K562 (cell line): ENCODE data around the gene M6PR. TPM values are rescaled to one million over a fixed set of nuclear protein-coding genes. Genes with fewer than 3 reads are reported as not detected.

ENCODE experiments used
- ATAC-seq: fragments of 200-7000 bp; cut with Tn5 transposase; 3 replicates; pipeline ENCODE4 v1.9.1; 2020; ENCODE audit warnings: moderate library complexity
- BruUV-seq: library from RNA; stranded (reverse); fragments of 400-500 nt; replicated peaks from 2 replicates; lab custom pipeline; 2021; lab: Mats Ljungman, UMichigan
- CTCF ChIA-PET: fragments of 300-600 bp; formaldehyde crosslinking; extraction: SDS; loops from one replicate; lab custom pipeline; 2021; ENCODE audit warnings: low intra/inter-chr PET ratio; lab: Yijun Ruan, JAX
- POLR2A ChIA-PET: fragments of 300-600, 350-650 bp; sonication (Branson Sonifier 250); formaldehyde crosslinking; extraction: SDS; loops from one replicate; lab custom pipeline; 2021; ENCODE audit warnings: antibody characterized with exemption, inconsistent platforms; lab: Yijun Ruan, JAX
- DNase-seq, 4 experiments: peaks; one replicate each; pipeline versions ENCODE4 v3.0.0 to v3.0.0-alpha.2; 2011 to 2018; ENCODE audit warnings: low spot score in 3 of 4, mixed read lengths in 3 of 4; ENCODE audit errors: extremely low read depth in 1 of 4
- FAIRE-seq: peaks from 2 replicates; lab custom pipeline; 2011; peaks lifted over from hg19 to GRCh38; lab: Jason Lieb, UNC
- H2AFZ ChIP-seq: 2 replicates; pipeline ENCODE4 v1.6.0; 2011; ENCODE audit warnings: low read depth, low read length, control low read depth, inconsistent platforms
- H3K27ac ChIP-seq: fragments of 200-600 bp; 3 replicates; pipeline ENCODE4 v1.8.0; 2011; ENCODE audit warnings: low read depth, mild to moderate bottlenecking, control low read depth, inconsistent platforms, low read length, moderate library complexity, mixed read lengths; ENCODE audit errors: extremely low read depth
- H3K27me3 ChIP-seq, 2 experiments: fragments of 300-600 bp in 1 of 2; 2 replicates in 1 of 2; 3 replicates in 1 of 2; pipeline versions ENCODE4 v1.6.0 to v1.8.0; 2011; ENCODE audit warnings: inconsistent platforms in 2 of 2, low read length in 2 of 2, mild to moderate bottlenecking in 1 of 2, mixed read lengths in 1 of 2, moderate library complexity in 1 of 2; ENCODE audit not compliant: control insufficient read depth in 2 of 2, insufficient read depth in 2 of 2
- H3K36me3 ChIP-seq: fragments of 300-600 bp; 3 replicates; pipeline ENCODE4 v1.8.0; 2011; ENCODE audit warnings: mild to moderate bottlenecking, low read length, inconsistent platforms; ENCODE audit not compliant: control insufficient read depth, insufficient read depth
- H3K4me1 ChIP-seq, 2 experiments: fragments of 200-600 bp in 1 of 2; replicated peaks in 1 of 2; 2 replicates in 1 of 2; 3 replicates in 1 of 2; pipeline versions ENCODE4 v1.5.1 to v1.8.0; 2011; ENCODE audit warnings: inconsistent platforms in 2 of 2, low read length in 2 of 2, mild to moderate bottlenecking in 1 of 2, mixed read lengths in 1 of 2, moderate library complexity in 1 of 2; ENCODE audit not compliant: control insufficient read depth in 2 of 2, insufficient read depth in 2 of 2
- H3K4me2 ChIP-seq: 2 replicates; pipeline ENCODE4 v1.6.1; 2011; ENCODE audit warnings: low read length, control low read depth, inconsistent platforms, mixed read lengths; ENCODE audit not compliant: insufficient read depth
- H3K4me3 ChIP-seq: fragments of 200-600 bp; sonication (generic), shearing (Covaris generic); 2 replicates; pipeline ENCODE4 v1.5.1; 2016; ENCODE audit warnings: control low read depth, inconsistent platforms
- H3K79me2 ChIP-seq: fragments of 200-600 bp; 3 replicates; pipeline ENCODE4 v1.8.0; 2011; ENCODE audit warnings: low read length, inconsistent platforms; ENCODE audit not compliant: control insufficient read depth, insufficient read depth
- H3K9ac ChIP-seq, 2 experiments: 2 replicates each; pipeline versions ENCODE4 v1.6.0 to v1.6.1; 2011; ENCODE audit warnings: low read depth in 2 of 2, low read length in 2 of 2, control low read depth in 1 of 2, inconsistent platforms in 1 of 2, mild to moderate bottlenecking in 1 of 2, mixed read lengths in 1 of 2; ENCODE audit not compliant: insufficient read depth in 1 of 2
- H3K9me1 ChIP-seq: one replicate; pipeline ENCODE4 v1.6.0; 2011; ENCODE audit warnings: inconsistent platforms, mild to moderate bottlenecking, low read length, moderate library complexity; ENCODE audit not compliant: control insufficient read depth, insufficient read depth
- H3K9me3 ChIP-seq: replicated peaks from 2 replicates; pipeline ENCODE4 v1.5.1; 2011; ENCODE audit warnings: low read depth, low read length, inconsistent platforms; ENCODE audit not compliant: control insufficient read depth, insufficient read depth
- H4K20me1 ChIP-seq: replicated peaks from 2 replicates; pipeline ENCODE4 v1.6.1; 2011; ENCODE audit warnings: low read length, inconsistent platforms, mixed read lengths; ENCODE audit not compliant: control insufficient read depth, insufficient read depth
- EP300 ChIP-seq: IDR thresholded peaks from 2 replicates; pipeline ENCODE4 v1.6.1; 2012; ENCODE audit warnings: low read length, improper control_type of control experiment
- HNRNPH1 ChIP-seq: fragments of 200-400 bp; formaldehyde crosslinking; optimal IDR thresholded peaks from 2 replicates; pipeline ENCODE3; 2017; ENCODE audit warnings: low read depth, mild to moderate bottlenecking, low read length, moderate library complexity
- NUFIP1 ChIP-seq: fragments of 450-650 bp; IDR thresholded peaks from 2 replicates; pipeline ENCODE4 v1.6.1; 2018; ENCODE audit not compliant: partially characterized antibody
- TAL1 ChIP-seq: fragments of 450-650 bp; IDR thresholded peaks from 2 replicates; pipeline ENCODE4 v1.6.1; 2016; ENCODE audit warnings: mild to moderate bottlenecking
- WGBS: fragments of 100-300 bp; shearing (Covaris generic); methylation state at CpG from one replicate; pipeline ENCODE4 v1.1.6; 2016; ENCODE audit warnings: low coverage, mixed read lengths; ENCODE audit not compliant: insufficient coverage; ENCODE audit errors: missing lambda C conversion rate; 5-methylcytosine and 5-hydroxymethylcytosine counted together
- in situ Hi-C: fragments of 300-500 bp; cut with MboI; formaldehyde crosslinking; loops from 4 replicates; pipeline ENCODE4 v1.15.0; 2018; ENCODE audit warnings: inconsistent platforms, mixed read lengths
- intact Hi-C: fragments of 100-400 bp; cut with micrococcal nuclease; formaldehyde crosslinking; loops from 2 replicates; pipeline ENCODE4 v1.14.2; 2022
- polyA plus RNA-seq, 8 experiments: library from polyadenylated mRNA; depleted of rRNA in 4 of 8; stranded (reverse) in 5 of 8; unstranded in 3 of 8; fragments of >200 nt; fragmentation: Nextera tagmentation in 2 of 8; fragmentation: Illumina TruSeq in 1 of 8; extraction: Ambion mirVana in 2 of 8; extraction: Trizol in 1 of 8; gene quantifications; 2 replicates each; pipeline versions ENCODE4 v1.2.1 to v1.2.3, GENCODE V29; 2011 to 2014; ENCODE audit warnings: inconsistent platforms in 1 of 8, missing spikeins in 1 of 8
- total RNA-seq, 7 experiments: library from RNA; depleted of rRNA in 6 of 7; stranded (reverse); fragments of >200 nt in 6 of 7; fragmentation: Illumina TruSeq in 2 of 7; extraction: Trizol in 2 of 7; gene quantifications; 2 replicates each; pipeline versions ENCODE4 v1.2.1 to v1.2.3, GENCODE V29; 2011 to 2021; ENCODE audit warnings: low replicate concordance in 1 of 7
- TF ChIP-seq, protein P1 (sequence below), 2 experiments: fragments of 450-650 bp in 1 of 2; sonication (generic) in 1 of 2; formaldehyde crosslinking in 1 of 2; IDR thresholded peaks; 2 replicates each; pipeline versions ENCODE4 v1.7.1 to v1.9.0; 2016 to 2022; ENCODE audit warnings: inconsistent platforms in 1 of 2, mild to moderate bottlenecking in 1 of 2, missing genetic modification reagents in 1 of 2

M6PR gene
- total and polyA plus RNA-seq, 9 of the 15 experiments (the other 6 are each of a cell fraction or from before 2014, with no cell fraction given), result 78.6 to 159 (median 112) TPM

DNA sequence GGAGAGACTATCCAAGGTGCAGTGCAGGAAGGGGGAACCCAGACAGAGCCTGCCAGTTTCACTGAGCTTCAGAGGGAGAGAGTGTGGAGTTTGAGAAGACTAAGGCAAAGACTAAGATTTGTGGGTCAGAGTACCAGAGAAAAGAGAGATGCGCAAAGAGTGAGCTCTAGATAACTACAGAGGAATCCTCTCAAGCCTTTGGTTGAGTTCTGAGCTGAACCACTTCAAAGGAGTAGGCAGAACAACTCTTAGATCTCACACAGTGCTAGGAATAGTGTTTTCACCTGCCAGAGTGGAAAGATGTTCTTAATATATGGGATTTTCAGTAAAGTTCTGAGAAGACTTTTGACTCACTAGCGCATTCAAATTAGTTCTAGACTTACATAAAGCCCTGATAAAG, 10.7 kb upstream of the M6PR start:
- H2AFZ ChIP-seq, result no peak overlapping the region
- no peaks in the 10 kb centered on the region for H3K9me1 ChIP-seq
- H3K4me3 ChIP-seq, result no peak overlapping the region
- no peaks in the 10 kb centered on the region for H3K79me2 ChIP-seq
- peaks cover 3 to 5% of the 10 kb centered on the region in 2 experiments; a peak in 3 of 5 replicates for H3K4me1 ChIP-seq
- H3K27ac ChIP-seq, result no peak overlapping the region
- intact Hi-C loops (no loop called here), in situ Hi-C loops (no loop called here)
- ATAC-seq (no peak), DNase-seq (no peak), FAIRE-seq (no peak)
- no TSS peak for BruUV-seq
- CTCF ChIA-PET, result no interaction called here
- no peaks in the 10 kb centered on the region for H3K36me3 ChIP-seq
- H3K9me3 ChIP-seq, result no peaks in the 10 kb centered on the region
- 89% methylated on average over 2 of the region's 2 CpGs for WGBS
- no peak overlapping the region for H3K9ac ChIP-seq
- no peak overlapping the region for H3K4me2 ChIP-seq
- POLR2A ChIA-PET, result interaction anchor here (0.6 to 1.0 kb wide), 2 partner anchors 9 to 10 kb away, joined by 3 to 4 read pairs; partner anchors contain the start of gene M6PR
- no peaks in the 10 kb centered on the region for H3K27me3 ChIP-seq
- no peaks in the 10 kb centered on the region for H4K20me1 ChIP-seq
- TF ChIP-seq, protein P1, sequence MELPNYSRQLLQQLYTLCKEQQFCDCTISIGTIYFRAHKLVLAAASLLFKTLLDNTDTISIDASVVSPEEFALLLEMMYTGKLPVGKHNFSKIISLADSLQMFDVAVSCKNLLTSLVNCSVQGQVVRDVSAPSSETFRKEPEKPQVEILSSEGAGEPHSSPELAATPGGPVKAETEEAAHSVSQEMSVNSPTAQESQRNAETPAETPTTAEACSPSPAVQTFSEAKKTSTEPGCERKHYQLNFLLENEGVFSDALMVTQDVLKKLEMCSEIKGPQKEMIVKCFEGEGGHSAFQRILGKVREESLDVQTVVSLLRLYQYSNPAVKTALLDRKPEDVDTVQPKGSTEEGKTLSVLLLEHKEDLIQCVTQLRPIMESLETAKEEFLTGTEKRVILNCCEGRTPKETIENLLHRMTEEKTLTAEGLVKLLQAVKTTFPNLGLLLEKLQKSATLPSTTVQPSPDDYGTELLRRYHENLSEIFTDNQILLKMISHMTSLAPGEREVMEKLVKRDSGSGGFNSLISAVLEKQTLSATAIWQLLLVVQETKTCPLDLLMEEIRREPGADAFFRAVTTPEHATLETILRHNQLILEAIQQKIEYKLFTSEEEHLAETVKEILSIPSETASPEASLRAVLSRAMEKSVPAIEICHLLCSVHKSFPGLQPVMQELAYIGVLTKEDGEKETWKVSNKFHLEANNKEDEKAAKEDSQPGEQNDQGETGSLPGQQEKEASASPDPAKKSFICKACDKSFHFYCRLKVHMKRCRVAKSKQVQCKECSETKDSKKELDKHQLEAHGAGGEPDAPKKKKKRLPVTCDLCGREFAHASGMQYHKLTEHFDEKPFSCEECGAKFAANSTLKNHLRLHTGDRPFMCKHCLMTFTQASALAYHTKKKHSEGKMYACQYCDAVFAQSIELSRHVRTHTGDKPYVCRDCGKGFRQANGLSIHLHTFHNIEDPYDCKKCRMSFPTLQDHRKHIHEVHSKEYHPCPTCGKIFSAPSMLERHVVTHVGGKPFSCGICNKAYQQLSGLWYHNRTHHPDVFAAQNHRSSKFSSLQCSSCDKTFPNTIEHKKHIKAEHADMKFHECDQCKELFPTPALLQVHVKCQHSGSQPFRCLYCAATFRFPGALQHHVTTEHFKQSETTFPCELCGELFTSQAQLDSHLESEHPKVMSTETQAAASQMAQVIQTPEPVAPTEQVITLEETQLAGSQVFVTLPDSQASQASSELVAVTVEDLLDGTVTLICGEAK (IDR thresholded peaks at IDR 0.05), result no peak
- TF ChIP-seq, protein P1 (CRISPR knock-in tag; IDR thresholded peaks at IDR 0.05), result no peak
- TF ChIP-seq NUFIP1 (no peak), HNRNPH1 (no peak), EP300 (no peak), TAL1 (no peak)
